Uterus (tissue), 2 donors: ENCODE measurements around the gene PKNOX1.

ENCODE experiments used
- POLR2A ChIP-seq, 2 donors: fragments of 450-650 bp; IDR thresholded peaks; one replicate each; pipeline ENCODE4 v1.6.1; 2016; ENCODE audit warnings: antibody characterized with exemption in 2 of 2, mild to moderate bottlenecking in 1 of 2, moderate library complexity in 1 of 2
- TF ChIP-seq, protein P1 (sequence below), 4 experiments: fragments of 200-600 bp in 2 of 4; fragments of 450-650 bp in 2 of 4; sonication (generic) in 2 of 4; IDR thresholded peaks; one replicate each; pipeline ENCODE4 v1.5.1; 2016 to 2019; ENCODE audit warnings: antibody characterized with exemption in 4 of 4, mild to moderate bottlenecking in 2 of 4, moderate library complexity in 1 of 4

DNA sequence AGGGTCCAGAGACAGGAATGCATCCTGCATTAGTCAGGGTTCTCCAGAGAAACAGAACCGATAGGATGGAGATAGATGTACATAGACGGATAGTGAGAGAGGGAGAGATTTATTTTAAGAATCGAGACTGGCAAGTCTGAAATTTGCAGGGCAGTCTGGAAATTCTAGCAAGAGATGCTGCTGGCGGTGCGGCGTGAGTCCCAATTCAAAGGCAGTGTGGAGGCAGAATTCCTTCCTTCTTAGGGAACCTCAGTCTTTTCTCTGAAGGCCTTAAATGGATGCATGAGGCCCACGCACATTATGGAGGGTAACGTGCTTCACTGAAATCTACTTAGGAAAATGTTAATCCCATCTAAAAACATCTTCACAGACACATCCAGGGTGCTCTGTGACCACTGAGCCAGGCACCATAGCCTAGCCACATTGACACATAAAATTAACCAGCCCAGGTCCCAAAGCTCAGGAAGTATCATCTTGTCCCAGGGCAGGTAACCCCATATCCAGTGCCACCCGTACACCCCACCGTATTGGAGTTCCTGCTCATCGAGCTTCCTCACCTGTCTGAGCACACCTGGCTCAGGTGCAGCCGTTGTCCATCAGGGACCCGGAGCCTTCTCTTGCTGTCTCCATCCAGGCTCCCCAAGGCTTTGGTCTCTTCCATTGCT lies 9.7 kb upstream of the PKNOX1 start:
- TF ChIP-seq, protein P1, sequence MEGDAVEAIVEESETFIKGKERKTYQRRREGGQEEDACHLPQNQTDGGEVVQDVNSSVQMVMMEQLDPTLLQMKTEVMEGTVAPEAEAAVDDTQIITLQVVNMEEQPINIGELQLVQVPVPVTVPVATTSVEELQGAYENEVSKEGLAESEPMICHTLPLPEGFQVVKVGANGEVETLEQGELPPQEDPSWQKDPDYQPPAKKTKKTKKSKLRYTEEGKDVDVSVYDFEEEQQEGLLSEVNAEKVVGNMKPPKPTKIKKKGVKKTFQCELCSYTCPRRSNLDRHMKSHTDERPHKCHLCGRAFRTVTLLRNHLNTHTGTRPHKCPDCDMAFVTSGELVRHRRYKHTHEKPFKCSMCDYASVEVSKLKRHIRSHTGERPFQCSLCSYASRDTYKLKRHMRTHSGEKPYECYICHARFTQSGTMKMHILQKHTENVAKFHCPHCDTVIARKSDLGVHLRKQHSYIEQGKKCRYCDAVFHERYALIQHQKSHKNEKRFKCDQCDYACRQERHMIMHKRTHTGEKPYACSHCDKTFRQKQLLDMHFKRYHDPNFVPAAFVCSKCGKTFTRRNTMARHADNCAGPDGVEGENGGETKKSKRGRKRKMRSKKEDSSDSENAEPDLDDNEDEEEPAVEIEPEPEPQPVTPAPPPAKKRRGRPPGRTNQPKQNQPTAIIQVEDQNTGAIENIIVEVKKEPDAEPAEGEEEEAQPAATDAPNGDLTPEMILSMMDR (IDR thresholded peaks at IDR 0.05), result no peak
- no peak for TF ChIP-seq POLR2A (IDR thresholded peaks at IDR 0.05)
